AG09309 (cell line): Measurements from ENCODE around the gene TMEM18.
"Not testable (repeated sequence)": the region's sequence is repeated elsewhere in the genome, so short reads cannot be mapped to it uniquely, and the experiment has no call there.

Experiments used
- DNase-seq: peaks from one replicate; pipeline ENCODE4 v3.0.0-alpha.2; 2010; ENCODE audit warnings: low read depth
- H3K4me3 ChIP-seq: 2 replicates; pipeline ENCODE4 v1.5.1; 2011; ENCODE audit warnings: mild to moderate bottlenecking, low read depth, low read length, moderate library complexity; ENCODE audit not compliant: control insufficient read depth
- CTCF ChIP-seq: IDR thresholded peaks from 2 replicates; pipeline ENCODE4 v1.5.1; 2011; ENCODE audit warnings: mild to moderate bottlenecking, low read depth, low read length, inconsistent platforms; ENCODE audit not compliant: insufficient read depth, control insufficient read depth; ENCODE audit errors: missing control alignments

TMEM18 gene

GRCh38 chr2:688504-689076 lies 11.4 kb upstream of the TMEM18 start:
- TF ChIP-seq CTCF, result no peak

GRCh38 chr2:685421-685820 lies 8.2 kb upstream of the TMEM18 start:
- DNase-seq, result no peak
- no peak for TF ChIP-seq CTCF
- H3K4me3 ChIP-seq, result no peak overlapping the region

More at GRCh38 chr2:688504-689076, 11.4 kb upstream of the TMEM18 start:
- no peak for DNase-seq
- H3K4me3 ChIP-seq, result no peak overlapping the region

GRCh38 chr2:684913-685312 lies 7.7 kb upstream of the TMEM18 start:
- H3K4me3 ChIP-seq, DNase-seq: not testable (repeated sequence)

GRCh38 chr2:682226-682625 lies 5.0 kb upstream of the TMEM18 start:
- no peak overlapping the region for H3K4me3 ChIP-seq
- DNase-seq, result no peak
- TF ChIP-seq CTCF, result no peak

- no peak for TF ChIP-seq CTCF
- DNase-seq, result no peak
Measured at GRCh38 chr2:681312-681711, 4.1 kb upstream of the TMEM18 start.

GRCh38 chr2:680496-680895 lies 3.3 kb upstream of the TMEM18 start:
- no peak for TF ChIP-seq CTCF
- DNase-seq, result no peak
- H3K4me3 ChIP-seq, result no peak overlapping the region

More at GRCh38 chr2:681312-681711, 4.1 kb upstream of the TMEM18 start:
- no peak overlapping the region for H3K4me3 ChIP-seq

GRCh38 chr2:678964-679363 lies 1.8 kb upstream of the TMEM18 start:
- no peak for TF ChIP-seq CTCF
- no peak for DNase-seq
- H3K4me3 ChIP-seq, result no peak overlapping the region
